ENCODE results near the gene PASK. TPM values are rescaled to one million over a fixed set of nuclear protein-coding genes. Genes with fewer than 3 reads are reported as not detected.

The PASK gene
- polyA plus RNA-seq, 3 donors = 0.56 to 4.3 (median 0.70) TPM

- no peaks in the 10 kb centered on the region for H3K27me3 ChIP-seq (ENCODE audit: control insufficient read depth in 2 of 2, insufficient read depth in 2 of 2, low read length in 2 of 2)
- TF ChIP-seq CTCF (IDR thresholded peaks at IDR 0.05) = no peak
- Mint-ChIP-seq H3K9me3 (no peaks in the 10 kb centered on the region), H3K27ac (no peak overlapping the region), H3K4me3 (no peak overlapping the region), H3K27me3 (ENCODE audit: low read depth in 3 of 3) (peaks cover 4 to 17% (median 12%) of the 10 kb centered on the region in 3 donors), H3K36me3 (no peaks in the 10 kb centered on the region), H3K4me1 (peaks cover 3% of the 10 kb centered on the region)
- no peaks in the 10 kb centered on the region for H3K4me1 ChIP-seq (ENCODE audit: control insufficient read depth in 1 of 2, insufficient read depth in 2 of 2, low read length in 2 of 2)
- H2AFZ ChIP-seq (ENCODE audit: insufficient read depth, low read depth, low read length, poor library complexity, severe bottlenecking) = no peak overlapping the region
- WGBS (ENCODE audit: insufficient coverage) = 94% methylated on average over 15 of the region's 15 CpGs
- H3K27ac ChIP-seq (ENCODE audit: low read depth in 1 of 2, low read length in 2 of 2) = no peak overlapping the region
- no peaks in the 10 kb centered on the region for H4K20me1 ChIP-seq (ENCODE audit: insufficient read depth, low read length)
- H3K36me3 ChIP-seq (replicated peaks in 1 of 2; ENCODE audit: control insufficient read depth in 1 of 2, insufficient read depth in 2 of 2, low read length in 2 of 2) = no peaks in the 10 kb centered on the region
- intact Hi-C loops (cut with micrococcal nuclease) = no loop called here
- peak in 1 of 3 donors; percentile 1 for DNase-seq
- no peak overlapping the region for H3K4me2 ChIP-seq (replicated peaks; ENCODE audit: extremely low read depth, low read length, poor library complexity, severe bottlenecking)
- H3K9ac ChIP-seq (ENCODE audit: insufficient read depth, low read length, poor library complexity, severe bottlenecking) = no peak overlapping the region
- H3K4me3 ChIP-seq (replicated peaks in 1 of 3; ENCODE audit: low read depth in 2 of 3, low read length in 3 of 3) = no peak overlapping the region
- no peaks in the 10 kb centered on the region for H3K79me2 ChIP-seq (ENCODE audit: insufficient read depth, low read length)
- no peaks in the 10 kb centered on the region for H3K9me3 ChIP-seq (replicated peaks in 1 of 2; ENCODE audit: control insufficient read depth in 1 of 2, insufficient read depth in 1 of 2, low read length in 2 of 2)
Observed at GRCh38 chr2:241066893-241067341, 82.4 kb downstream of the PASK start.

DNA sequence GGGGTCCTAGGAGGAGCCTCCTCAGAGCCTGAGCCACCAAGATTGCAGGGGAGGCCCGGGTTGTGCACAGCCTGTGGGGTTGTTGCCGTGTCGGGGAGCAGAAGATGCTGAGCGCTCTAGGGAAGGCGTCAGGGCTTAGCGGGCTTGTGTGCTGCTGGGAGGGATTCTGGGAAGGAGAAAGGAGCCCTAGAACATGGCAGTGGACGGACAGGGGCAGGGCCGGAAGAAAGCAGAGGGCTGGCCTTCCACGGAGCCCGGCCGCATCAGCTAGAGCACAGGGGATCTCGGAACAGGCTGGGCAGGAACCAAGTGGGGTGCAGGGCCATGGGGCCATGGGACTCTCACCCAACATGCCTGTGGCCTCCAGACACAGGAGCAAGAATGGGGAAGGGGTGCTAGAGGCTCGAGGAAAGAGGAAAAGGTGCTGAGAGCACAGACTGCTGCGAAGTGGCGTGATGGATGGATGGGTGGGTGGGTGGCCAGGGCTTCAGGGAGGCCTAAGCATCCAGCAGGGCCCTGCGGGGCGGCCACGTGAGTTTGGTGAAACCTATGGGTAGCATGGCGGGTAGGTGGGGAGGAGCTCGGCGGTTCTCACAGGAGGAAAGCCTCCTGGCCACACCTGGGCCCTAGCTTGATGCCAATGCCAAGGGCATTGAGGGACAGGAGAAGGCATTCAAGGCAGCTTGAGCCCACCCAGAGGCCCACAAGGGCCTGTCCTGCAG, 82.9 kb downstream of the PASK start:
- H3K9me3 Mint-ChIP-seq = no peaks in the 10 kb centered on the region
- no peaks in the 10 kb centered on the region for H4K20me1 ChIP-seq (ENCODE audit: insufficient read depth, low read length)
- H3K27ac Mint-ChIP-seq = peak overlapping the region in 1 of 7 donors; percentile 12
- TF ChIP-seq CTCF (IDR thresholded peaks at IDR 0.05) = no peak
- no peaks in the 10 kb centered on the region for H3K9me3 ChIP-seq (replicated peaks in 1 of 2; ENCODE audit: control insufficient read depth in 1 of 2, insufficient read depth in 1 of 2, low read length in 2 of 2)
- H3K36me3 ChIP-seq (replicated peaks in 1 of 2; ENCODE audit: control insufficient read depth in 1 of 2, insufficient read depth in 2 of 2, low read length in 2 of 2) = no peaks in the 10 kb centered on the region
- H2AFZ ChIP-seq (ENCODE audit: insufficient read depth, low read depth, low read length, poor library complexity, severe bottlenecking) = no peak overlapping the region
- H3K4me1 Mint-ChIP-seq = peaks cover 3% of the 10 kb centered on the region
- peak overlapping the region in 1 of 2 donors; percentile 31 for H3K4me3 Mint-ChIP-seq
- H3K9ac ChIP-seq (ENCODE audit: insufficient read depth, low read length, poor library complexity, severe bottlenecking) = no peak overlapping the region
- intact Hi-C loops (cut with micrococcal nuclease) = no loop called here
- no peaks in the 10 kb centered on the region for H3K27me3 ChIP-seq (ENCODE audit: control insufficient read depth in 2 of 2, insufficient read depth in 2 of 2, low read length in 2 of 2)
- H3K4me1 ChIP-seq (ENCODE audit: control insufficient read depth in 1 of 2, insufficient read depth in 2 of 2, low read length in 2 of 2) = no peaks in the 10 kb centered on the region
- H3K4me3 ChIP-seq (replicated peaks in 1 of 3; ENCODE audit: low read depth in 2 of 3, low read length in 3 of 3) = no peak overlapping the region
- DNase-seq = peak in 1 of 3 donors; percentile 1
- no peak overlapping the region for H3K27ac ChIP-seq (ENCODE audit: low read depth in 1 of 2, low read length in 2 of 2)
- no peaks in the 10 kb centered on the region for H3K36me3 Mint-ChIP-seq
- WGBS (ENCODE audit: insufficient coverage) = 98% methylated on average over 20 of the region's 21 CpGs
- no peak overlapping the region for H3K4me2 ChIP-seq (replicated peaks; ENCODE audit: extremely low read depth, low read length, poor library complexity, severe bottlenecking)
- H3K27me3 Mint-ChIP-seq (ENCODE audit: low read depth in 3 of 3) = peaks cover 7 to 20% (median 12%) of the 10 kb centered on the region in 3 donors
- H3K79me2 ChIP-seq (ENCODE audit: insufficient read depth, low read length) = no peaks in the 10 kb centered on the region
